HCT116 (cell line): ENCODE measurements around the gene SIGLEC5. TPM values are rescaled to one million over a fixed set of nuclear protein-coding genes. Genes with fewer than 3 reads are reported as not detected.

Experiments used
- ATAC-seq: fragments of 200-7000 bp; cut with Tn5 transposase; 2 replicates; pipeline ENCODE4 v1.9.1; 2020; ENCODE audit warnings: mild to moderate bottlenecking, moderate library complexity
- BruUV-seq: library from RNA; stranded (reverse); fragments of 400-500 nt; replicated peaks from 2 replicates; lab custom pipeline; 2021; lab: Mats Ljungman, UMichigan
- CTCF ChIA-PET: fragments of 300-600 bp; sonication (Branson Sonifier 250); formaldehyde crosslinking; loops from one replicate; lab custom pipeline; 2021; ENCODE audit warnings: antibody characterized with exemption; lab: Charles Lee
- POLR2A ChIA-PET: fragments of 300-600, 350-600 bp; sonication (Branson Sonifier 250); formaldehyde crosslinking; loops from one replicate; lab custom pipeline; 2021; ENCODE audit warnings: antibody characterized with exemption; lab: Charles Lee
- RAD21 ChIA-PET, 2 experiments: fragments of 300-600 bp; sonication (Branson Sonifier 250); formaldehyde crosslinking; loops; one replicate each; lab custom pipeline; 2023; ENCODE audit warnings: low total read pairs in 2 of 2; ENCODE audit not compliant: uncharacterized antibody in 2 of 2, unreplicated experiment in 2 of 2, low non-redundant PET in 1 of 2; lab: Charles Lee
- DNase-seq: peaks from one replicate; pipeline ENCODE4 v3.0.0-alpha.2; 2010; ENCODE audit warnings: low read depth, low spot score
- H2AFZ ChIP-seq: fragments of 200-600 bp; shearing (Covaris generic), sonication (generic); 2 replicates; pipeline ENCODE4 v1.6.1; 2017; ENCODE audit warnings: low read depth, mixed run types, mixed read lengths, antibody characterized with exemption, low read length; ENCODE audit not compliant: poor library complexity, severe bottlenecking
- H3K27ac ChIP-seq: 2 replicates; pipeline ENCODE4 v1.5.1; 2012; ENCODE audit warnings: low read depth, low read length
- H3K27me3 ChIP-seq: fragments of 200-600 bp; sonication (generic); 2 replicates; pipeline ENCODE4 v1.6.1; 2016; ENCODE audit warnings: mixed run types, low read length, mixed read lengths; ENCODE audit not compliant: insufficient read depth
- H3K36me3 ChIP-seq, 2 experiments: fragments of 200-500 bp in 1 of 2; fragments of 200-600 bp in 1 of 2; sonication (Bioruptor generic) in 1 of 2; sonication (generic) in 1 of 2; 2 replicates each; pipeline versions ENCODE4 v1.5.1 to v1.6.1; 2014 to 2016; ENCODE audit warnings: low read length in 2 of 2, inconsistent platforms in 1 of 2, mixed read lengths in 1 of 2, mixed run types in 1 of 2; ENCODE audit not compliant: insufficient read depth in 2 of 2, control insufficient read depth in 1 of 2
- H3K4me1 ChIP-seq, 2 experiments: fragments of 200-600 bp in 1 of 2; sonication (generic) in 1 of 2; 2 replicates each; pipeline versions ENCODE4 v1.5.1 to v1.6.1; 2012 to 2017; ENCODE audit warnings: low read length in 2 of 2, inconsistent platforms in 1 of 2, mild to moderate bottlenecking in 1 of 2, mixed read lengths in 1 of 2, mixed run types in 1 of 2, moderate library complexity in 1 of 2; ENCODE audit not compliant: insufficient read depth in 2 of 2, control insufficient read depth in 1 of 2
- H3K4me2 ChIP-seq: fragments of 200-600 bp; sonication (generic); 2 replicates; pipeline ENCODE4 v1.6.1; 2017; ENCODE audit warnings: mixed run types, low read length, mixed read lengths
- H3K4me3 ChIP-seq, 2 experiments: fragments of 200-600 bp in 1 of 2; sonication (generic) in 1 of 2; replicated peaks in 1 of 2; 2 replicates each; pipeline ENCODE4 v1.5.1; 2011 to 2016; ENCODE audit warnings: low read length in 2 of 2, control low read depth in 1 of 2, low read depth in 1 of 2, mild to moderate bottlenecking in 1 of 2, mixed read lengths in 1 of 2, mixed run types in 1 of 2
- H3K79me2 ChIP-seq: fragments of 200-600 bp; sonication (generic); 2 replicates; pipeline ENCODE4 v1.6.1; 2017; ENCODE audit warnings: mild to moderate bottlenecking, mixed run types, low read length, moderate library complexity, mixed read lengths; ENCODE audit not compliant: insufficient read depth
- H3K9ac ChIP-seq: fragments of 200-600 bp; sonication (generic); 2 replicates; pipeline ENCODE4 v1.6.1; 2016; ENCODE audit warnings: low read length, mixed read lengths
- H3K9me2 ChIP-seq: fragments of 200-600 bp; sonication (generic), shearing (Covaris generic); 2 replicates; pipeline ENCODE4 v1.6.1; 2017; ENCODE audit warnings: mixed run types, mild to moderate bottlenecking, moderate library complexity; ENCODE audit not compliant: insufficient read depth
- H3K9me3 ChIP-seq, 2 experiments: fragments of 200-500 bp in 1 of 2; fragments of 200-600 bp in 1 of 2; sonication (Bioruptor generic) in 1 of 2; sonication (generic) in 1 of 2; 2 replicates each; pipeline ENCODE4 v1.6.1; 2014 to 2017; ENCODE audit warnings: low read length in 2 of 2, mixed read lengths in 2 of 2, inconsistent platforms in 1 of 2, low read depth in 1 of 2, mild to moderate bottlenecking in 1 of 2, mixed run types in 1 of 2, moderate library complexity in 1 of 2; ENCODE audit not compliant: control insufficient read depth in 1 of 2, insufficient read depth in 1 of 2
- H4K20me1 ChIP-seq: fragments of 200-600 bp; sonication (generic), shearing (Covaris generic); 2 replicates; pipeline ENCODE4 v1.6.1; 2017; ENCODE audit warnings: mixed run types, mild to moderate bottlenecking, moderate library complexity; ENCODE audit not compliant: insufficient read depth
- CTCF ChIP-seq, 3 experiments: fragments of 200-600 bp in 1 of 3; sonication (generic) in 1 of 3; IDR thresholded peaks in 2 of 3; conservative IDR thresholded peaks in 1 of 3; 2 replicates each; pipeline ENCODE4 v1.5.1; 2012 to 2017; ENCODE audit warnings: low read depth in 2 of 3, low read length in 2 of 3, antibody characterized with exemption in 1 of 3, borderline replicate concordance in 1 of 3, control low read depth in 1 of 3, mild to moderate bottlenecking in 1 of 3, mixed read lengths in 1 of 3, mixed run types in 1 of 3, moderate library complexity in 1 of 3; ENCODE audit not compliant: insufficient read depth in 1 of 3
- EZH2phosphoT487 ChIP-seq: fragments of 200-600 bp; IDR thresholded peaks from 2 replicates; pipeline ENCODE4 v1.6.1; 2018; ENCODE audit warnings: antibody characterized with exemption, borderline replicate concordance
- FOSL1 ChIP-seq: IDR thresholded peaks from 2 replicates; pipeline ENCODE4 v1.6.1; 2012; ENCODE audit warnings: low read depth
- SP1 ChIP-seq: IDR thresholded peaks from 2 replicates; pipeline ENCODE4 v1.6.1; 2012; ENCODE audit warnings: low read depth
- YY1 ChIP-seq: IDR thresholded peaks from 2 replicates; pipeline ENCODE4 v1.6.1; 2011; ENCODE audit warnings: low read length, low read depth, moderate library complexity, mild to moderate bottlenecking; ENCODE audit not compliant: insufficient replicate concordance; ENCODE audit errors: extremely low read depth
- ZBTB33 ChIP-seq: IDR thresholded peaks from 2 replicates; pipeline ENCODE4 v1.6.1; 2011; ENCODE audit warnings: mild to moderate bottlenecking, low read length, moderate library complexity; ENCODE audit not compliant: insufficient replicate concordance; ENCODE audit errors: extremely low read depth
- intact Hi-C: fragments of 100-400 bp; cut with micrococcal nuclease; formaldehyde crosslinking; loops from 2 replicates; pipeline ENCODE4 v1.10.0; 2022
- total RNA-seq: library from RNA; stranded (reverse); gene quantifications from one replicate; pipeline ENCODE4 v1.2.1, GENCODE V29; 2021; ENCODE audit not compliant: unreplicated experiment

SIGLEC5 gene
- total RNA-seq, 1 experiment from 2014 or later, result not detected

- TF ChIP-seq ZBTB33, result no peak
Observed at GRCh38 chr19:51600940-51601580, 29.1 kb downstream of the SIGLEC5 start (continued).

GRCh38 chr19:51599084-51599483, 31.1 kb downstream of the SIGLEC5 start:
- Histone ChIP-seq H3K9ac (no peak overlapping the region), H3K27me3 (peaks cover 4% of the 10 kb centered on the region; the same call in 1 of the 2 replicates), H3K9me3 (no peaks in the 10 kb centered on the region), H3K9me2 (no peaks in the 10 kb centered on the region), H3K4me2 (no peak overlapping the region), H2AFZ (no peak overlapping the region), H3K27ac (no peak overlapping the region), H4K20me1 (no peaks in the 10 kb centered on the region), H3K36me3 (no peaks in the 10 kb centered on the region), H3K4me3 (no peak overlapping the region), H3K4me1 (peaks cover under 1 to 7% of the 10 kb centered on the region in 2 experiments; a peak in 2 of 4 replicates), H3K79me2 (no peaks in the 10 kb centered on the region)
- ChIA-PET RAD21 (no interaction called here), CTCF (no interaction called here), POLR2A (no interaction called here)
- intact Hi-C loops, result no loop called here
- DNase-seq (no peak), ATAC-seq (no peak)
- TF ChIP-seq CTCF (IDR thresholded peaks at IDR 0.05 in 2 of 3, conservative IDR thresholded peaks at IDR 0.05 in 1 of 3; ENCODE audit: borderline replicate concordance in 1 of 3, insufficient read depth in 1 of 3, low read depth in 2 of 3, low read length in 2 of 3), result no peak
- no peak for TF ChIP-seq YY1
- TF ChIP-seq ZBTB33, result no peak
- no peak for TF ChIP-seq FOSL1
- no peak for TF ChIP-seq EZH2phosphoT487
- no peak for TF ChIP-seq SP1
- BruUV-seq, result no TSS peak
